Neural progenitor cell (in vitro differentiated cells): Measurements from ENCODE around the gene ARF6.

Source experiments
- CTCF ChIP-seq: fragments of 200-600 bp; sonication (generic); IDR thresholded peaks from 2 replicates; pipeline ENCODE4 v1.5.1; 2017; ENCODE audit warnings: antibody characterized with exemption, mild to moderate bottlenecking
- EZH2 ChIP-seq: fragments of 200-600 bp; sonication (generic); IDR thresholded peaks from 2 replicates; pipeline ENCODE4 v1.6.1; 2017; ENCODE audit warnings: antibody characterized with exemption, mild to moderate bottlenecking, moderate library complexity
- EZH2phosphoT487 ChIP-seq: fragments of 200-600 bp; sonication (generic); IDR thresholded peaks from 2 replicates; pipeline ENCODE4 v1.6.1; 2017; ENCODE audit warnings: antibody characterized with exemption

- TF ChIP-seq CTCF (no peak), EZH2 (no peak), EZH2phosphoT487 (no peak)
These were observed 31.7 kb upstream of the ARF6 start for GRCh38 chr14:49860988-49861698.
